NOMO-1 treated with dmso at 0.1 percent for 144 hours (cell line): Measurements from ENCODE around the gene SLC9A2.

Source experiments
- DNase-seq: peaks from one replicate; lab custom pipeline; 2025; ENCODE audit not compliant: unreplicated experiment; lab: John Stamatoyannopoulos, UW

SLC9A2 gene

DNA sequence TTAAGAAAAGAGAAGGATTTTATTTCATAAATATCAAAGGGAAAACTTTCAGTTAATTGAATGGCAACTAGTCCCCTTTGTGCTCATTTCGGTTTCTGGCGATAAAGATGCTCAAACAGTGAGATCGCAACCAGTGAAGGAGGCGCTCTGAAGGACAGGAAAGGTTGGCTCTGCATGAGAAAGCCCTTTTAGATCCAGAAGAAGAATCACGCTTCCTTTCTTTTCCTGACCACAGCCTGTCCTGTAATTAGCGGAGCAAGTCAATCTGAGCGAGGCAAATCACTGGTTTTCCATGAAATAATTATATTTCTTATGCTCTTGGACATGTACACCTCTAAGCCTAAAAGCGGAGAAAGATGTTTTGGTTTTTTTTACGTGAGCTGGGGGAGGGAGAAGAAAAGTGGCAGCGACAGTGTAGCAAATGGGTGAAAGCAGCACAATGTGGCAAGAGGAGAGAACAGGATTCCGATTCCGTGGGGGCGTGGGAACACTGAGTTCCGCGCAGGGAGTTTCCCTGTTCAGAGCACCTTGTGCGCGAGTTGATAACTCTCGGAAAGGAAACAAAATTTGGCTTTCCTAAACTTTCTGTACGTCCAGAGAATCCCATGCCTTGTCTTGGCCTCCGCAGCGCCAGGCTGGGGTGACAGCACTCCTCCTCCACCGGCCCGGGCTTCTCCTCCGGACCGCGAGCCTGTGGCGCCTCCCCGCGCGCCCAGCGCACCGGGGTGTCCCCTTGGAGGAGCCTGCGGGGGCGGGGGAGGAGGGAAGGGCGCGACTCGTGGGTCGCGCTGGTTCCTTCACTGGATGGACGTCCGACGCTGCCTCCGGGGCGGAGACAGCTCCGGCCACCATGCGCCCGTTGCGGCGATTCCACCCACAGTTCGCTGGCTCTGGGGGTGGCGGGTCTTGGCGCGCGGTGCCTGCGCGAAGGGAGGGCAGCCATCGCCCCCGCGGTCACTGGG, 620 bp upstream of the SLC9A2 start:
- DNase-seq = no peak

DNA sequence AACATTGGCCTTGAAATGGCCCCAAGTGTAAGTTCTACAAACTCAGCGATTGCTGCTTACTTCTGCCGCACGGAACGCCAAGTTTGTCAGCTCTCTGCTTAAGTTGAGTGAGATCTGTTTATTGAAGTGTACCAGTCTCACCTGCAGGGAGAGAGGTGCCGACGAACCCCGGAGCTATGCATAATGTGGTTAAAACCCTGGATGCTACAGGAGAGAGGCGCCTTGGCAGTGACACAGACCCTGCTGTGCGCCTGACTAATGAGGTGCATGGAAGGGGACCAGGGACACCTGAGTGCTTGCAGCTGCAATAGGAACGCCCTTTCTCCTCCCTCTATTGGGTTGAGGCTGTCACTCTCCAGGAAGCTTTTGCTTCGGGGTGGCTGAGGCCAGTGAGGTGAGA, 979 bp downstream of the SLC9A2 start:
- no peak for DNase-seq

DNA sequence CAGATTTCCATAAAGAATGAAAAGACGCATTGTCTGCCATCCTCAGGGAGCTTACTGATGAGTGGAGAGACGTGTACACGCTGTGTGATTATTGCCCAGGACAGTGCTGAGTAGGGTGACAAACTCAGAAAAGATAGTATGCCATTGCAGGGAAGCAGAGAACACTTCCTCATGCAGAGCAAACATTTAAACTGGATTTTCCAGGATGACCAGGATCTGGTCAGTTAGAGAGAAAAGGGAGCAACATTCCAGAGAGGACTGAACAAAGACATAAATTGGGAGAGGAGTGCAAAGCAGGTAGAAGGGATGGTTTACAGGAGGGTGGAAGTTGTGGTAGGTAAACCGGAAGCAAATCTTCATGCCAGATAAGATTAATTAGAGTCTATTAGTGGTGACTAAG, 2.3 kb downstream of the SLC9A2 start:
- DNase-seq = no peak

DNA sequence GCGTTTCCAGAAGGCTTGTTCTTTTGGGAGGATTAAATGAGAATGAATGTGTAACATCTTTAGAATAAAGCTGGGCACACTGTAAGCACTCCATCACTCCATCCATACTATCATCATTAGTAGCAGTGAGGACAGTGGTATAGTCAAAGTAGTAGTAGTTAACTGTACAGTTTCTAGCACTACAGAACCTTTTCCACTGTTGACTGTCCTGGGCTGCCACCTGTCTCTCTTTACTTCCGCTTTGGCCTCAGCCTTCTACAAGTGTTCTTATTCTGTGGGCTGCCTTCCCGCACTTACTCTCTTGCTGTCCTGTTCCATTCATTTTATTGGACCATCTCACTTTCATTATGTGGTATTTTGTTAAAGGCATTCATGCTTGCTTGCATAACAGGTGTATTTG, 3.3 kb downstream of the SLC9A2 start:
- no peak for DNase-seq

- no peak for DNase-seq
Measured at GRCh38 chr2:102630458-102630857, 11.1 kb downstream of the SLC9A2 start.

GRCh38 chr2:102632380-102633175, 13.2 kb downstream of the SLC9A2 start:
- DNase-seq = no peak

DNA sequence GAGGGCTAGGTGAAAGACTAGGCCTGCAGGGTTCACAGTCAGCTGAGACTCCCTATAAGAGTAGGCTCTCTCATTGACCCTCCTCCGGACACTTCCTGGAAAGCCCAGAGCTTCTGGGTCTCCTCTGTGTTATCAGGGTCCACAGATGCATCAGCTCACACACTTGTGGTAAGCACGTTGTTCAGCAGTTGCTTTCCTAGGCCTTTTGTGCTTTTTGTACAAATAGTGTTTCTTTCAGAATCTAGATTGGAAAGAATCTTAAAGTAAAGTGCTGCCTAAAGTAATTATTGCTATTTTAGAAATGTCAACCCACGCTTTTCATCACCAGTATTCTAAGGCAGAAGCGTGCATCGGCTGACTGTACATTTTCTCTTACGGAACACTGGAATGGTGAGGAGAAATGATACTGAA, 15.5 kb downstream of the SLC9A2 start:
- DNase-seq = no peak

DNA sequence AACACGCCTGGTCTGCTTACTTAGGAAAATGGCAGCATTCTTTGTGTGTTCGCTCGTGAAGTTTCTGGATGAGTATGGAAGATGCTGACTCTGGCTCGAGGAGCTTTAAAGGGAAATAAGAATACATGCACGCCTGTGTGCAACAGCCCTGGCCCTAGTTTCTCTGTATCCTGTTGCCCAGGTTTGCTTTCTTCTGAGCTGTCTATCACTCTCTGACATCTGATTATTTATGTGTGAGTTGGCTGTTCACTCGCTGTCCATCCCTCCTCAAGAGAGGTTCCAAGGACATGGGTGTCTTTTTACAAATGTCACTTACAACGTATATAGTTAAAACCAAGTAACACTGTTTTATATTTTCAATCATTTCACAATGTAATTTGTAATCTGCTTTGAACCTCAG, 16.0 kb downstream of the SLC9A2 start:
- DNase-seq = no peak

DNA sequence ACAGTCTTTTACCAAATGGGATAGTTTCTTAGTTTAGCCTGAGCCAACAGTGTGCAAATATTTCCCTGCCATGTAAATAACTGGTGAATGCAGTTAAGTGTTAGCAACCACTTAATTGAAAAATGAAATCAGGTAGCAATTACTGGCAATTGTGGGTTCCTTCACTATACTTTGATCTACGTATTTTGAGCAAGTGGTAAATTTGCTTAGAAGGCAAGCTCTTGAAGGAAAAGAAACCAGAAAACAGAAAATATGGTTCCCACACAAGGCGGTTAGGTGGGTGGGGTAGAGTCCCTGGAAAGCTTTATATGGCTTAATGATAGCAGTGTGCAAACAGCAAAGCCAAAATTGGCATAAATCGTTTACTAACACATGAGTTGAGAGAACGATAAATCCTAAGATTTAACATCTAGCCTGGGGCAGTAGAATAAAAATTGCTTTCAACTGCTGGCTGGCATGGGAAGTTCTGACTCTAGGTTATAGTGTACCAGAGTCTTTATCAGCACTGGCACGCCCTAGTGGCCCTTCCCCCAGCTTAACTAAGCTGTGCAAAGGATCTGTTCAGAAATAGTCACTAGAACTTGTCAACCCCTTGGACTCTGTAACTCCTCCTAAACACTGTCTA, 17.0 kb downstream of the SLC9A2 start:
- DNase-seq = no peak

GRCh38 chr2:102637358-102637757, 18.0 kb downstream of the SLC9A2 start:
- no peak for DNase-seq

DNA sequence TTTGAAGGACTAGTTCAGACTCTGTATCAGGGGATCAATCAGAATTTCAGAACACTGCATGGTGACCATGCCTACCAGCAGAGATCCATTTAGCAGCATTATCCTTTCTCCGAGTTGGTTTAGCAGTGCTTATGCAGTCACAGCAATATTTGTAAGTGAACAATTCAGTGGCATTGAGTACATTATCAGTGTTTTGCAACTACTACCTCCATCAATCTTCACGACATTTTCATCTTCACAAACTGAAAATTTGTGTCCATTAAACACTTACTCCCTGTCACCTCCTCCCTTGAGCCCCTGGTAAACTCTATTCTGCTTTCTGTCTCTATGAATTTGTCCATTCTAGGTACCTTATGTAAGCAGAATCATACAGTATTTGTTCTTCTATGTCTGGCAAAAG, 20.1 kb downstream of the SLC9A2 start:
- no peak for DNase-seq

DNA sequence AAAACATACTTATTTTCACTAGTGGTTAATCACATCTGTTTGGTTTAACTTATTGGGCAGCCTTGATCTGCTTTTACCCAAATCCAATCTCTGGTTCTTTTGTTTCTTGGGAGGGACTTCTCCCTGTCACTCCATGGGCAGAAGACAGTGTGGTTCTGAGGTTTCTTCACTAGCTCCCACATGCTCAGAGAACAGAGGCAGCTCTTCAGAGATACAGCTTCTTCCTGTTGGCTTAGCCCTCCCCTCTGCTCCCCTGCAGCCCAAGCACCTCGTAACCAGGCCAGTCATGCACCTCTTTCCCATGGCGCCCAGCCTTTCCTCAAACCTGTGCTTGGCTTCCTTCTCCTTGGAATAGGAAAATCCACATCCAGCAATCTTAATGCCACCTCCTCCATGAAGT, 32.8 kb downstream of the SLC9A2 start:
- no peak for DNase-seq

DNA sequence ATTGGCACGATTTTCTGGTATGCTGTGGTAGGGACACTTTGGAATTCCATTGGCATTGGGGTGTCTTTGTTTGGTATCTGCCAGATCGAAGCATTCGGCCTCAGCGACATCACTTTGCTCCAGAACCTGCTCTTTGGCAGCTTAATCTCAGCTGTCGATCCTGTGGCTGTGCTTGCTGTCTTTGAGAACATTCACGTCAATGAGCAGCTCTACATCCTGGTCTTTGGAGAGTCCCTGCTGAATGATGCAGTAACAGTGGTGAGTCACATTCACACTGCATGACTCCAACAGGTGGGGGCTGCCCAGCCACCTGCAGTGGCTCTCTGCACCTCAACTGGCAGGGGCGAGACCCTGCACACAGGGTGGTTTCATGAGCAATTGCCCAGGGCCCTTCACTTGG, 38.4 kb downstream of the SLC9A2 start:
- DNase-seq = no peak

DNA sequence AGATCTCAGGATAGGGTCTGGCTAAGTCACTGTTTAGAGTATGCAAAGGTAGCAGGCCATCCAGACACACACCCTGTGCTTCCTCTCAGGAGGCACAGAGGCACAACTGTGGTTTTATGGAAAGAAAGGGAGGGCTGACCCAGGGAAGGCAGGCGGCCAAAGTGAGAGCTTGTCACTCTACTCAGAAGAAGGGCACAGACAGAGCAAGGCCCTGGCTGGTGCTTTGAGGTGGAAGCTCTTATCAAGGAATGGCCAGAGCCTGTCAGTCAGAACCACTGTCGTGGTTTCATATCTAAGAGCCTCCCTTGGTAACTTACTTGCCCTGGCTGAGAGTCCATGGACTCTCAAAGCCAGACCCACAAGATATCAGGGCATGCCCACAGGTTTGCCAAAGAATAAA, 40.7 kb downstream of the SLC9A2 start:
- no peak for DNase-seq

DNA sequence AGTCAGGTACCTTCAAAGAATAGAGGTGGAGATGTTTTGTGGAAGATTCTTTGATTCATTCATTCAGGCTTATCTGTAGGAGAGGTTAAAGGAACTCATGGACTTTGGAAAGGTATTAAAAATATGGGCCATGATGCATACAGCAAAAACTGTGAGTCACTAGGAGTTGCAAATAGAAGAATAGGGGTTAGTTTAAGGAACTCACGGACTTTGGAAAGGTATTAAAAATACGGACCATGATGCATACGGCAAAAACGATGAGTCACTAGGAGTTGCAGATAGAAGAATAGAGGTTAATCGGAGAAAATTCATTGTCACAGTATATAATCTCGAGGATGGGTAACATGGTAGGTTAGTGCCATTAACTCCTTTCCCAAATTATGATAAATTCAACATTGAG, 41.2 kb downstream of the SLC9A2 start:
- no peak for DNase-seq

GRCh38 chr2:102661846-102662245, 42.5 kb downstream of the SLC9A2 start:
- DNase-seq = no peak

GRCh38 chr2:102662833-102663232, 43.5 kb downstream of the SLC9A2 start:
- DNase-seq = no peak

DNA sequence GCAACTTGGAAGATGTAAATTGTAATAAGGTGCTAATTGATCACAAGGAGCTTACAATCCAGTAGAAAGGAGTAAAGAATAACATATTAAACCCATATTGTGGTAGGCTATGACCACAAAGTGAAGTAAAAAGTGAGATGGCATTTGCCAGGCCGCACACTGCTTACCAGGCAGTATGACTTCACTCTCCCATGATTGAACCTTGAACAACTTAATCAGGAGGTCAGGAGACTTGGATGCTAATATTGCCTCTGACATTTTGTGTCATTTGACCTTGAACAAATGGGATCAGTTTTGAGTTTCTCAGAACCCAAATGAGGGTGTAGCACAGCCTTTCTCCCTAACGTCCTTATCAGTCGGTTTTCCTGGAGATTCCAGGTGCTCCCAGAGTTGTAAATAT, 44.0 kb downstream of the SLC9A2 start:
- DNase-seq = no peak

DNA sequence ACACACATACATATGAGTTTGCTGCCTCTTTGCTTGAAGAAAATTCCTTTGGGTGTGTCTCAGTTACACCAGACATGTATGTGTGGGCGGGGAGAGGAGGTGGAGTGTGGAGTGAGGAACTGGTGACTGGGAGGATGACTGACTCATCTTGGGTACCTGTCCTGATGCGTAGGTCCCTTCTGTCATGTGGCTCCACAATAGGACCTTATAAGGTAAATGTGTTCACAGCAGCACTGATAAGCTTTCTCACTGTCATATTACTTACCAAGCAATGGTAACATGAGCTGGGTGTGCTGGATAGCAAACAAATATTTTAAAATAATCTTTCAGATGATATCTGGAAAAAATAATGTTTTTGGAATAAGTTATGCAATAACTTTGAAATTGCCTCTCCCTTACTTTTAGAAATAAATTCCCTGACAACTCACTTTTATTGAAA, 45.1 kb downstream of the SLC9A2 start:
- DNase-seq = no peak

DNA sequence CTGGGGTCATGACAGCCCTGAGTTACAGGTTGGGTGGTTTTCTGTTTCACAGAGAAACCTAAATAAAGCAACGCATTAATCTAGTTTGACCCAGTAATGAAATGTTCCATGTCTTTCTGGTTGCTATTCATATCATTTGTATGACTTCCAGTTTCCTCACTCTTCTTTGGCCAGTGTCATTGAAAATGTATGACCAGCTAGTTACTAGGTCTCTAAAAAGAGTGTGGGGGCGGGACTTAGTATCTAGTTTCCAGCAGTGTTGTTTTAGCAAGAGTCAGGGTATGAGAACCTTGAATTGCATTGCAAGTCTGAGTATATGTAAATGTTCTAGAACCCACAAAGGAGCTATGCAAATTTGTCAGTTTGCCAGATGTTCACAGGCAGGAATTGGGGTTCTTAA, 47.7 kb downstream of the SLC9A2 start:
- DNase-seq = no peak

GRCh38 chr2:102668171-102668570, 48.8 kb downstream of the SLC9A2 start:
- no peak for DNase-seq

- DNase-seq = no peak
Measured at GRCh38 chr2:102669401-102669800, 50.0 kb downstream of the SLC9A2 start.
